ENCODE data around the gene LGR6.

LGR6 gene

GRCh38 chr1:202361224-202361623, 167.6 kb downstream of the LGR6 start:
- Histone ChIP-seq H3K9ac (no peak overlapping the region), H3K27ac (no peak overlapping the region), H3K27me3 (ENCODE audit: control insufficient read depth, insufficient read depth, low read length) (no peaks in the 10 kb centered on the region), H3K79me2 (no peaks in the 10 kb centered on the region), H3K4me1 (no peaks in the 10 kb centered on the region), H3K9me3 (ENCODE audit: control insufficient read depth, low read length) (no peaks in the 10 kb centered on the region), H3K4me2 (ENCODE audit: low read length) (no peak overlapping the region), H2AFZ (no peak overlapping the region), H3K36me3 (ENCODE audit: control insufficient read depth, insufficient read depth, low read length) (no peaks in the 10 kb centered on the region), H3K4me3 (ENCODE audit: low read depth, low read length) (no peak overlapping the region)
- TF ChIP-seq CTCF (IDR thresholded peaks at IDR 0.05) = no peak

- H3K4me1 ChIP-seq = no peaks in the 10 kb centered on the region
- no peak overlapping the region for H2AFZ ChIP-seq
- H3K9me3 ChIP-seq (ENCODE audit: control insufficient read depth, low read length) = no peaks in the 10 kb centered on the region
- no peak overlapping the region for H3K4me3 ChIP-seq (ENCODE audit: low read depth, low read length)
- no peak for TF ChIP-seq CTCF (IDR thresholded peaks at IDR 0.05)
- H3K4me2 ChIP-seq (ENCODE audit: low read length) = no peak overlapping the region
- no peak overlapping the region for H3K27ac ChIP-seq
- H3K79me2 ChIP-seq = no peaks in the 10 kb centered on the region
- no peaks in the 10 kb centered on the region for H3K27me3 ChIP-seq (ENCODE audit: control insufficient read depth, insufficient read depth, low read length)
- no peak overlapping the region for H3K9ac ChIP-seq
- H3K36me3 ChIP-seq (ENCODE audit: control insufficient read depth, insufficient read depth, low read length) = no peaks in the 10 kb centered on the region
These were observed 168.1 kb downstream of the LGR6 start for GRCh38 chr1:202361701-202362100.

- no peak overlapping the region for H3K9ac ChIP-seq
- H3K4me3 ChIP-seq (ENCODE audit: low read depth, low read length) = no peak overlapping the region
- no peaks in the 10 kb centered on the region for H3K9me3 ChIP-seq (ENCODE audit: control insufficient read depth, low read length)
- H3K27ac ChIP-seq = no peak overlapping the region
- no peak for TF ChIP-seq CTCF (IDR thresholded peaks at IDR 0.05)
- no peak overlapping the region for H2AFZ ChIP-seq
- H3K79me2 ChIP-seq = no peaks in the 10 kb centered on the region
- no peaks in the 10 kb centered on the region for H3K27me3 ChIP-seq (ENCODE audit: control insufficient read depth, insufficient read depth, low read length)
- H3K36me3 ChIP-seq (ENCODE audit: control insufficient read depth, insufficient read depth, low read length) = no peaks in the 10 kb centered on the region
- H3K4me1 ChIP-seq = no peaks in the 10 kb centered on the region
- no peak overlapping the region for H3K4me2 ChIP-seq (ENCODE audit: low read length)
These were observed 168.6 kb downstream of the LGR6 start for GRCh38 chr1:202362212-202362611.

GRCh38 chr1:202365092-202365815, 171.7 kb downstream of the LGR6 start:
- Histone ChIP-seq H2AFZ (no peak overlapping the region), H3K79me2 (peaks cover 2% of the 10 kb centered on the region), H3K27ac (no peak overlapping the region), H3K9ac (no peak overlapping the region), H3K4me3 (ENCODE audit: low read depth, low read length) (no peak overlapping the region), H3K4me1 (no peaks in the 10 kb centered on the region), H3K36me3 (ENCODE audit: control insufficient read depth, insufficient read depth, low read length) (no peaks in the 10 kb centered on the region), H3K27me3 (ENCODE audit: control insufficient read depth, insufficient read depth, low read length) (no peaks in the 10 kb centered on the region), H3K4me2 (ENCODE audit: low read length) (no peak overlapping the region), H3K9me3 (ENCODE audit: control insufficient read depth, low read length) (no peaks in the 10 kb centered on the region)
- TF ChIP-seq CTCF (IDR thresholded peaks at IDR 0.05) = no peak

GRCh38 chr1:202367271-202367670, 173.7 kb downstream of the LGR6 start:
- Histone ChIP-seq H3K9ac (no peak overlapping the region), H3K79me2 (peaks cover 2% of the 10 kb centered on the region), H3K4me1 (no peaks in the 10 kb centered on the region), H3K27ac (no peak overlapping the region), H3K4me2 (ENCODE audit: low read length) (no peak overlapping the region), H3K4me3 (ENCODE audit: low read depth, low read length) (no peak overlapping the region), H3K36me3 (ENCODE audit: control insufficient read depth, insufficient read depth, low read length) (no peaks in the 10 kb centered on the region), H2AFZ (no peak overlapping the region), H3K27me3 (ENCODE audit: control insufficient read depth, insufficient read depth, low read length) (no peaks in the 10 kb centered on the region), H3K9me3 (ENCODE audit: control insufficient read depth, low read length) (no peaks in the 10 kb centered on the region)
- TF ChIP-seq CTCF (IDR thresholded peaks at IDR 0.05) = no peak
